Measurements from ENCODE around the gene SIRT2. TPM values are rescaled to one million over a fixed set of nuclear protein-coding genes. Genes with fewer than 3 reads are reported as not detected.

SIRT2 gene
- total and polyA plus RNA-seq, 2 donors from 2014 or later, result 36.0 to 56.9 TPM

GRCh38 chr19:38922482-38922881, 23.1 kb upstream of the SIRT2 start:
- FAIRE-seq (no peak), DNase-seq (no peak)
- Histone ChIP-seq H3K4me3 (ENCODE audit: low read length in 3 of 3) (no peak overlapping the region), H3K27ac (ENCODE audit: low read depth in 2 of 2, low read length in 2 of 2) (no peak overlapping the region), H3K4me1 (ENCODE audit: control insufficient read depth in 2 of 3, insufficient read depth in 2 of 3, low read depth in 1 of 3, low read length in 3 of 3) (no peaks in the 10 kb centered on the region), H3K9me3 (ENCODE audit: control insufficient read depth in 2 of 3, insufficient read depth in 1 of 3, low read length in 3 of 3) (no peaks in the 10 kb centered on the region), H3K27me3 (ENCODE audit: control insufficient read depth, insufficient read depth, low read length) (no peaks in the 10 kb centered on the region), H3K36me3 (ENCODE audit: control insufficient read depth in 2 of 3, insufficient read depth in 3 of 3, low read length in 3 of 3) (peaks cover 0 to 21% (median 3%) of the 10 kb centered on the region in 3 donors), H3K9ac (ENCODE audit: low read length in 3 of 3) (no peak overlapping the region)
- intact Hi-C loops (cut with DNase I), result no loop called here
- TF ChIP-seq CTCF (IDR thresholded peaks at IDR 0.05; ENCODE audit: borderline replicate concordance, extremely low read depth, insufficient read depth), result no peak

GRCh38 chr19:38921420-38922274, 22.2 kb upstream of the SIRT2 start:
- no peak for DNase-seq
- Histone ChIP-seq H3K9me3 (ENCODE audit: control insufficient read depth in 2 of 3, insufficient read depth in 1 of 3, low read length in 3 of 3) (no peaks in the 10 kb centered on the region), H3K4me1 (ENCODE audit: control insufficient read depth in 2 of 3, insufficient read depth in 2 of 3, low read depth in 1 of 3, low read length in 3 of 3) (no peaks in the 10 kb centered on the region), H3K27ac (ENCODE audit: low read depth in 2 of 2, low read length in 2 of 2) (no peak overlapping the region), H3K9ac (ENCODE audit: low read length in 3 of 3) (no peak overlapping the region), H3K27me3 (ENCODE audit: control insufficient read depth, insufficient read depth, low read length) (no peaks in the 10 kb centered on the region), H3K36me3 (ENCODE audit: control insufficient read depth in 2 of 3, insufficient read depth in 3 of 3, low read length in 3 of 3) (peaks cover 0 to 21% (median 3%) of the 10 kb centered on the region in 3 donors), H3K4me3 (ENCODE audit: low read length in 3 of 3) (no peak overlapping the region)
- intact Hi-C loops (cut with DNase I), result no loop called here
- FAIRE-seq, result no peak
- no peak for TF ChIP-seq CTCF (IDR thresholded peaks at IDR 0.05; ENCODE audit: borderline replicate concordance, extremely low read depth, insufficient read depth)

GRCh38 chr19:38920602-38921419, 21.4 kb upstream of the SIRT2 start:
- no peak overlapping the region for H3K27ac ChIP-seq (ENCODE audit: low read depth in 2 of 2, low read length in 2 of 2)
- intact Hi-C loops (cut with DNase I), result no loop called here
- FAIRE-seq (no peak), DNase-seq (no peak)
- peaks cover 0 to 21% (median 3%) of the 10 kb centered on the region in 3 donors for H3K36me3 ChIP-seq (ENCODE audit: control insufficient read depth in 2 of 3, insufficient read depth in 3 of 3, low read length in 3 of 3)
- no peaks in the 10 kb centered on the region for H3K4me1 ChIP-seq (ENCODE audit: control insufficient read depth in 2 of 3, insufficient read depth in 2 of 3, low read depth in 1 of 3, low read length in 3 of 3)
- TF ChIP-seq CTCF (IDR thresholded peaks at IDR 0.05; ENCODE audit: borderline replicate concordance, extremely low read depth, insufficient read depth), result no peak
- H3K4me3 ChIP-seq (ENCODE audit: low read length in 3 of 3), result no peak overlapping the region
- H3K9me3 ChIP-seq (ENCODE audit: control insufficient read depth in 2 of 3, insufficient read depth in 1 of 3, low read length in 3 of 3), result no peaks in the 10 kb centered on the region
- H3K9ac ChIP-seq (ENCODE audit: low read length in 3 of 3), result no peak overlapping the region
- no peaks in the 10 kb centered on the region for H3K27me3 ChIP-seq (ENCODE audit: control insufficient read depth, insufficient read depth, low read length)

All from kidney (tissue), 14 donors.